Aorta (tissue), 5 donors: ENCODE data around the gene RAD51. TPM values are rescaled to one million over a fixed set of nuclear protein-coding genes. Genes with fewer than 3 reads are reported as not detected.
"Not testable (repeated sequence)": the region's sequence is repeated elsewhere in the genome, so short reads cannot be mapped to it uniquely, and the experiment has no call there.

Source experiments
- ATAC-seq: fragments of 200-7000 bp; cut with Tn5 transposase; one replicate; pipeline ENCODE4 v1.9.1; 2022; ENCODE audit warnings: moderate library complexity; ENCODE audit not compliant: low FRiP score
- DNase-seq, 2 donors: peaks; one replicate each; pipeline ENCODE4 v3.0.0-alpha.2; 2020
- H3K27ac ChIP-seq, 2 donors: one replicate each; pipeline ENCODE4 v1.5.1; 2013; ENCODE audit warnings: low read length in 2 of 2, mild to moderate bottlenecking in 2 of 2, moderate library complexity in 2 of 2, control low read depth in 1 of 2, inconsistent platforms in 1 of 2, low read depth in 1 of 2
- H3K27me3 ChIP-seq, 2 donors: one replicate each; pipeline ENCODE4 v1.6.1; 2013; ENCODE audit warnings: control low read depth in 1 of 2, low read length in 1 of 2, mild to moderate bottlenecking in 1 of 2, moderate library complexity in 1 of 2; ENCODE audit not compliant: insufficient read depth in 2 of 2, control insufficient read depth in 1 of 2
- H3K36me3 ChIP-seq, 2 donors: one replicate each; pipeline ENCODE4 v1.6.1; 2013; ENCODE audit warnings: control low read depth in 1 of 2, low read length in 1 of 2, mild to moderate bottlenecking in 1 of 2; ENCODE audit not compliant: insufficient read depth in 2 of 2, control insufficient read depth in 1 of 2
- H3K4me1 ChIP-seq, 2 donors: one replicate each; pipeline ENCODE4 v1.6.1; 2013; ENCODE audit warnings: low read length in 2 of 2, control low read depth in 1 of 2, mild to moderate bottlenecking in 1 of 2, moderate library complexity in 1 of 2; ENCODE audit not compliant: insufficient read depth in 2 of 2, control insufficient read depth in 1 of 2
- H3K4me3 ChIP-seq, 2 donors: one replicate each; pipeline ENCODE4 v1.5.1; 2013; ENCODE audit warnings: low read length in 2 of 2, control low read depth in 1 of 2, mild to moderate bottlenecking in 1 of 2
- H3K9me3 ChIP-seq: one replicate; pipeline ENCODE4 v1.6.1; 2013; ENCODE audit warnings: mild to moderate bottlenecking, low read length; ENCODE audit not compliant: control insufficient read depth
- WGBS, 2 donors: extraction: QIAGEN DNeasy Blood & Tissue Kit; methylation state at CpG; one replicate each; pipeline ENCODE4 v1.1.7; 2013; 5-methylcytosine and 5-hydroxymethylcytosine counted together
- intact Hi-C, 2 donors: fragments of 100-400 bp; cut with DNase I; formaldehyde crosslinking; loops; one replicate each; pipeline versions ENCODE4 v1.14.2 to v1.15.0; 2022
- long read RNA-seq, 2 donors: library from polyadenylated mRNA; unstranded; transcript quantifications; one replicate each; pipeline ENCODE4 v2.0.0, GENCODE V29; 2020 to 2021
- polyA plus RNA-seq, 2 donors: library from polyadenylated mRNA; stranded (reverse); fragments of 200-250 nt; gene quantifications; one replicate each; pipeline ENCODE4 v1.2.3, GENCODE V29; 2013
- total RNA-seq, 2 donors: library from RNA; stranded (reverse); fragmentation: NEBNext Ultra II Directional; extraction: Animal tissue kit (Norgen Biotek cat#: 25700); gene quantifications; one replicate each; pipeline ENCODE4 v1.2.1, GENCODE V29; 2021
- donor health status: healthy with polysubstance abuse.
- donor health status: Bipolar disorder and iron deficiency.
- donor health status: DM: no; HTN: no; CAD: no.
- donor health status: DM: no; HTN: no; CAD: no.
- donor health status: DM: yes; HTN: yes; CAD: no.

RAD51 gene
- under 1 TPM; 0.42 to 0.87 TPM for total RNA-seq
- under 1 TPM; 0.33 to 0.50 TPM for polyA plus RNA-seq
- long read RNA-seq, donor 1, transcript RAD51-201 (10 exons, 2,449 nt): major isoform, 6 of 8 reads
- long read RNA-seq, donor 1, partial matches to known transcripts: 1 of 8 reads
- long read RNA-seq, donor 1, other reads (novel, unspliced or antisense): 0 of 8 reads
- long read RNA-seq, donor 2, partial matches to known transcripts: 0 of 1 reads
- long read RNA-seq, donor 2, other reads (novel, unspliced or antisense): 0 of 1 reads

- Histone ChIP-seq H3K36me3 (no peaks in the 10 kb centered on the region), H3K9me3 (no peaks in the 10 kb centered on the region), H3K27ac (peak within 1 kb of the TSS; percentile 63 to 96), H3K4me1 (peaks cover 1 to 2% of the 10 kb centered on the region in 2 donors), H3K27me3 (no peaks in the 10 kb centered on the region), H3K4me3 (peak within 1 kb of the TSS; percentile 70 to 77)
- intact Hi-C loops: loop anchor here in 1 of 2 donors (5.0 kb wide), 1 partner anchor 103 kb away; the partner anchor contains the start of gene KNL1
- 0% methylated on average over 72 to 81 of the region's 81 CpGs for WGBS, 2 donors
- DNase-seq (peak; percentile 97 to 98), ATAC-seq (peak; percentile 97)
These were observed at the start of gene RAD51 for GRCh38 chr15:40694688-40695468. TSS of gene RAD51 (plus strand) at chr15:40695174. CDS start at chr15:40698759, 3,585 bp downstream.

GRCh38 chr15:40647523-40647922 is 47.5 kb upstream of the RAD51 start:
- Histone ChIP-seq H3K4me1 (no peaks in the 10 kb centered on the region), H3K36me3 (no peaks in the 10 kb centered on the region), H3K9me3 (no peaks in the 10 kb centered on the region), H3K27me3 (no peaks in the 10 kb centered on the region), H3K4me3 (no peak overlapping the region), H3K27ac (no peak overlapping the region)
- DNase-seq (no peak), ATAC-seq (no peak)
- intact Hi-C loops: no loop called here
- 96 to 100% methylated on average over 1 of the region's 1 CpG for WGBS, 2 donors

- H3K27me3 ChIP-seq: no peaks in the 10 kb centered on the region
- no peaks in the 10 kb centered on the region for H3K4me1 ChIP-seq
- no peaks in the 10 kb centered on the region for H3K9me3 ChIP-seq
- DNase-seq (no peak), ATAC-seq (no peak)
- no peak overlapping the region for H3K27ac ChIP-seq
- intact Hi-C loops: no loop called here
- no peaks in the 10 kb centered on the region for H3K36me3 ChIP-seq
- no peak overlapping the region for H3K4me3 ChIP-seq
These were observed 44.5 kb upstream of the RAD51 start for GRCh38 chr15:40650479-40650878.

- H3K9me3 ChIP-seq: no peaks in the 10 kb centered on the region
- no peak overlapping the region for H3K27ac ChIP-seq
- H3K27me3 ChIP-seq: no peaks in the 10 kb centered on the region
- DNase-seq (no peak), ATAC-seq (no peak)
- H3K4me1 ChIP-seq: no peaks in the 10 kb centered on the region
- intact Hi-C loops: no loop called here
- H3K36me3 ChIP-seq: no peaks in the 10 kb centered on the region
- WGBS, 2 donors: 95 to 99% methylated on average over 5 of the region's 5 CpGs
- no peak overlapping the region for H3K4me3 ChIP-seq
These were observed 34.3 kb upstream of the RAD51 start for GRCh38 chr15:40660686-40661085.

GRCh38 chr15:40664909-40665308 is 30.1 kb upstream of the RAD51 start:
- Histone ChIP-seq H3K4me3 (no peak overlapping the region), H3K36me3 (no peaks in the 10 kb centered on the region), H3K27me3 (no peaks in the 10 kb centered on the region), H3K9me3 (no peaks in the 10 kb centered on the region), H3K27ac (no peak overlapping the region), H3K4me1 (no peaks in the 10 kb centered on the region)
- no peak for DNase-seq
- intact Hi-C loops: no loop called here
- ATAC-seq: no peak
- WGBS, 2 donors: 97 to 98% methylated on average over 7 of the region's 7 CpGs

GRCh38 chr15:40676290-40676689 is 18.7 kb upstream of the RAD51 start:
- intact Hi-C loops: not testable (repeated sequence)

GRCh38 chr15:40676906-40677305 is 18.1 kb upstream of the RAD51 start:
- WGBS, 2 donors: 94 to 96% methylated on average over 20 to 38 of the region's 38 CpGs
- DNase-seq, H3K36me3 ChIP-seq, H3K27ac ChIP-seq, intact Hi-C loops, H3K9me3 ChIP-seq, H3K4me1 ChIP-seq, H3K4me3 ChIP-seq, ATAC-seq, H3K27me3 ChIP-seq: not testable (repeated sequence)

More at GRCh38 chr15:40676290-40676689, 18.7 kb upstream of the RAD51 start:
- H3K9me3 ChIP-seq, H3K36me3 ChIP-seq, H3K4me1 ChIP-seq, H3K4me3 ChIP-seq, H3K27me3 ChIP-seq, DNase-seq, H3K27ac ChIP-seq, ATAC-seq: not testable (repeated sequence)
- 90 to 94% methylated on average over 5 to 6 of the region's 6 CpGs for WGBS, 2 donors

- no peak for DNase-seq
- no peak overlapping the region for H3K27ac ChIP-seq
- no peaks in the 10 kb centered on the region for H3K27me3 ChIP-seq
- H3K9me3 ChIP-seq: no peaks in the 10 kb centered on the region
- intact Hi-C loops: no loop called here
- no peaks in the 10 kb centered on the region for H3K36me3 ChIP-seq
- H3K4me3 ChIP-seq: no peak overlapping the region
- ATAC-seq: no peak
- H3K4me1 ChIP-seq: no peaks in the 10 kb centered on the region
- 95 to 100% methylated on average over 1 of the region's 1 CpG for WGBS, 2 donors
These were observed 14.8 kb upstream of the RAD51 start for GRCh38 chr15:40680151-40680550.

GRCh38 chr15:40680959-40681358 is 14.0 kb upstream of the RAD51 start:
- H3K27me3 ChIP-seq, H3K4me1 ChIP-seq, H3K4me3 ChIP-seq, H3K36me3 ChIP-seq, H3K27ac ChIP-seq, intact Hi-C loops, DNase-seq, ATAC-seq, H3K9me3 ChIP-seq: not testable (repeated sequence)
- 89 to 90% methylated on average over 1 of the region's 1 CpG for WGBS, 2 donors
